Breast epithelium (tissue), 4 donors: ENCODE data around the gene ANKRD16. TPM values are rescaled to one million over a fixed set of nuclear protein-coding genes. Genes with fewer than 3 reads are reported as not detected.

Source experiments
- DNase-seq, 2 donors: peaks; one replicate each; pipeline ENCODE4 v3.0.0-alpha.2; 2019; ENCODE audit warnings: low spot score in 2 of 2
- H3K27ac ChIP-seq, 2 donors: fragments of 200-600 bp; sonication (generic) in 1 of 2; one replicate each; pipeline ENCODE4 v1.5.1; 2016 to 2019; ENCODE audit warnings: mild to moderate bottlenecking in 1 of 2
- H3K27me3 ChIP-seq, 2 donors: fragments of 200-600 bp; sonication (generic) in 1 of 2; one replicate each; pipeline versions ENCODE4 v1.5.1 to v1.6.0; 2017 to 2019; ENCODE audit warnings: control low read depth in 1 of 2, mild to moderate bottlenecking in 1 of 2
- H3K36me3 ChIP-seq: fragments of 200-600 bp; one replicate; pipeline ENCODE4 v1.5.1; 2019
- H3K4me1 ChIP-seq, 2 donors: fragments of 200-600 bp; sonication (generic); one replicate each; pipeline ENCODE4 v1.5.1; 2016 to 2019; ENCODE audit warnings: control low read depth in 1 of 2
- H3K4me3 ChIP-seq, 3 donors: fragments of 200-600 bp; sonication (generic); 1 replicate in 2 of 3; 2 replicates in 1 of 3; pipeline ENCODE4 v1.5.1; 2016 to 2019; ENCODE audit warnings: mild to moderate bottlenecking in 3 of 3, moderate library complexity in 2 of 3
- H3K9me3 ChIP-seq, 2 donors: fragments of 200-600 bp; sonication (generic) in 1 of 2; one replicate each; pipeline ENCODE4 v1.5.1; 2016 to 2019; ENCODE audit warnings: control low read depth in 1 of 2
- CTCF ChIP-seq, 3 donors: fragments of 450-650 bp; IDR thresholded peaks; one replicate each; pipeline ENCODE4 v1.5.1; 2016 to 2017; ENCODE audit warnings: antibody characterized with exemption in 3 of 3, mild to moderate bottlenecking in 3 of 3, moderate library complexity in 3 of 3
- POLR2A ChIP-seq: fragments of 450-650 bp; IDR thresholded peaks from one replicate; pipeline ENCODE4 v1.6.1; 2016; ENCODE audit warnings: antibody characterized with exemption, mild to moderate bottlenecking, moderate library complexity
- POLR2AphosphoS5 ChIP-seq, 3 donors: sonication (generic); formaldehyde crosslinking; IDR thresholded peaks; one replicate each; pipeline ENCODE4 v1.6.1; 2017; ENCODE audit warnings: antibody characterized with exemption in 3 of 3
- intact Hi-C: fragments of 100-400 bp; cut with DNase I; formaldehyde crosslinking; loops from one replicate; pipeline ENCODE4 v1.15.1; 2023; ENCODE audit warnings: low total_unique reads
- total RNA-seq, 3 donors: library from RNA; depleted of rRNA; stranded (reverse); fragments of >200 nt; gene quantifications; one replicate each; pipeline ENCODE4 v1.1.0, GENCODE V29; 2016

Gene ANKRD16
- total RNA-seq, 3 donors from 2014 or later = 5.9 to 13.1 (median 8.8) TPM

GRCh38 chr10:5898163-5898562 is 8.5 kb upstream of the ANKRD16 start:
- H3K4me3 ChIP-seq = no peak overlapping the region
- intact Hi-C loops = no loop called here
- no peaks in the 10 kb centered on the region for H3K4me1 ChIP-seq
- TF ChIP-seq POLR2A (no peak), POLR2AphosphoS5 (IDR thresholded peaks at IDR 0.05) (no peak), CTCF (IDR thresholded peaks at IDR 0.05) (no peak)
- H3K27me3 ChIP-seq = no peaks in the 10 kb centered on the region
- no peak overlapping the region for H3K27ac ChIP-seq
- H3K9me3 ChIP-seq = no peaks in the 10 kb centered on the region
- no peaks in the 10 kb centered on the region for H3K36me3 ChIP-seq
- DNase-seq = no peak

DNA sequence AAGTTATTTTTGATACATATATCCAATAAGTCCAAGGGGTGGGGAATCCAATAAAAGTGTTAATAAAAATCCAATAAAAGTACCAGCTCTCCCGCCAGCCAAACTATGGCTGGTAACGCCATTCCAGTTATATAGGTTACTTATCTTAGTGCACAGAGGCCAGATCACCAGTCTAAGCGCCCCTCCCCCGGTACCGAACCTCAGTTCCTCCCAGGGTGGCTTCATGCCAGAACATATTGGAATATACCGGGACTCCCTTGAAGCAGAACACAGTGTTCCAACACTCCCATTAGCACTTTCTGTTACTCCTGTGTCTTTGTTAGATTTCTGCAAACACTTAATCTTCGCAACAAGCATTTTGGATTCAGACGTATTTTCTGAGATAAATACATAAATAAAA is 7.8 kb upstream of the ANKRD16 start:
- no peak overlapping the region for H3K27ac ChIP-seq
- H3K27me3 ChIP-seq = no peaks in the 10 kb centered on the region
- no peaks in the 10 kb centered on the region for H3K9me3 ChIP-seq
- H3K36me3 ChIP-seq = no peaks in the 10 kb centered on the region
- TF ChIP-seq POLR2AphosphoS5 (IDR thresholded peaks at IDR 0.05) (no peak), POLR2A (no peak), CTCF (IDR thresholded peaks at IDR 0.05) (no peak)
- no peak for DNase-seq
- H3K4me1 ChIP-seq = no peaks in the 10 kb centered on the region
- H3K4me3 ChIP-seq = no peak overlapping the region
- intact Hi-C loops = no loop called here

GRCh38 chr10:5897053-5897340 is 7.3 kb upstream of the ANKRD16 start:
- H3K27ac ChIP-seq = no peak overlapping the region
- TF ChIP-seq CTCF (IDR thresholded peaks at IDR 0.05) = no peak
- TF ChIP-seq POLR2AphosphoS5 (IDR thresholded peaks at IDR 0.05) = no peak
- TF ChIP-seq POLR2A = no peak
- intact Hi-C loops = no loop called here
- H3K4me1 ChIP-seq = peaks cover 0 to 3% of the 10 kb centered on the region in 2 donors
- no peaks in the 10 kb centered on the region for H3K9me3 ChIP-seq
- no peaks in the 10 kb centered on the region for H3K27me3 ChIP-seq
- no peaks in the 10 kb centered on the region for H3K36me3 ChIP-seq
- no peak for DNase-seq
- no peak overlapping the region for H3K4me3 ChIP-seq

DNA sequence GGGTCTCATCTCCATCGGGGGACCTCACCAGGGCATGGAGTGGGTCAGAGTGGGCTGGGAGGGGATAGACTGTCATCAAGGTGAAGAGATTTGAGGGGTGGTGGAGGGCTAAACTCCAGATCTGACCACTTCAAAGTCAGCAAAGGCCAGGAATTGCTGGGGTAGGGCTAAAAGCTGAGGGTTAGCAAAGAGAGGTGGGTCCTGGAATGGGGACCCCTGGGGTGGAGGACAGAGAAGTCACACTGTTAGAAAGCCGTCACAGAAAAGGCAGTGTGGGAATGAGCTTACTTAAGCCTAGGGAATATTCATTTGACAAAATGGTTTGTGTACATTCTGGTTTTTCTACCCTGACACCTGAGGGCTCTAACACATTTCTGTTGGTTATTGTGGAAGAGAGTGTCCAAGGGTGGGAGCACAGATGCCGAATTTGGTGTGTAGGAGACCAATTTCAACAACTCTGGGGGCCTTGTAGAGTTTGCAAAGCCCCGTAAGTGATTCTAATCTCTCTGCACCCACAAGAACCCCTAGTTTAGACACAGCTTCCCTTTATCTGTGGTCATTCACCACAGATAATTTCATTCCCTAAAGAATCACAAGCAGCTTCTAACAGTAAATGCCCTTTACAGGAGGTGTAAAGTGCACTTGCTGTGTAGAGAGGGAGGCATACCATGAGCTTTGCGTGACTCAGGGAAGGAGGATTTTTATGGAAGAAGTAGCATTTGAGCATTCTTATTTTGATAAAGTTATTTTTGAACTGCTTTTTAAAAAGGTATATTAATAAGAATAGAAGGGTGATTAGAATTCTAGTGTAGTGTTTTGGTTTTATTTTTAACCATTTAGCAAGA is 6.7 kb upstream of the ANKRD16 start:
- Histone ChIP-seq H3K27ac (no peak overlapping the region), H3K4me1 (peaks cover 0 to 6% of the 10 kb centered on the region in 2 donors), H3K36me3 (no peaks in the 10 kb centered on the region), H3K27me3 (no peaks in the 10 kb centered on the region), H3K9me3 (no peaks in the 10 kb centered on the region), H3K4me3 (no peak overlapping the region)
- intact Hi-C loops = no loop called here
- TF ChIP-seq POLR2A (no peak), POLR2AphosphoS5 (IDR thresholded peaks at IDR 0.05) (no peak), CTCF (IDR thresholded peaks at IDR 0.05) (no peak)
- no peak for DNase-seq

GRCh38 chr10:5895804-5896203 is 6.1 kb upstream of the ANKRD16 start:
- no peak for TF ChIP-seq POLR2A
- TF ChIP-seq CTCF (IDR thresholded peaks at IDR 0.05) = no peak
- no peak for TF ChIP-seq POLR2AphosphoS5 (IDR thresholded peaks at IDR 0.05)
- intact Hi-C loops = no loop called here
- no peaks in the 10 kb centered on the region for H3K36me3 ChIP-seq
- no peak overlapping the region for H3K27ac ChIP-seq
- no peak overlapping the region for H3K4me3 ChIP-seq
- no peaks in the 10 kb centered on the region for H3K9me3 ChIP-seq
- no peaks in the 10 kb centered on the region for H3K27me3 ChIP-seq
- DNase-seq = no peak
- H3K4me1 ChIP-seq = peaks cover 3 to 6% of the 10 kb centered on the region in 2 donors
